IMR-90 (cell line): ENCODE results near the gene TRIM44. TPM values are rescaled to one million over a fixed set of nuclear protein-coding genes. Genes with fewer than 3 reads are reported as not detected.

Experiments
- ATAC-seq: fragments of 200-7000 bp; cut with Tn5 transposase; 2 replicates; pipeline ENCODE4 v1.9.1; 2020; ENCODE audit warnings: low read depth, mild to moderate bottlenecking, moderate library complexity
- BruUV-seq: library from RNA; stranded (reverse); fragments of 400-500 nt; replicated peaks from 2 replicates; lab custom pipeline; 2021; lab: Mats Ljungman, UMichigan
- CTCF ChIA-PET: fragments of 300-600 bp; formaldehyde crosslinking; extraction: SDS; loops from one replicate; lab custom pipeline; 2021; ENCODE audit warnings: antibody characterized with exemption; lab: Yijun Ruan, JAX
- POLR2A ChIA-PET: fragments of 300-600 bp; sonication (Branson Sonifier 250); formaldehyde crosslinking; loops from one replicate; lab custom pipeline; 2022; ENCODE audit warnings: antibody characterized with exemption; ENCODE audit not compliant: unreplicated experiment; lab: Charles Lee
- DNase-seq: peaks from one replicate; pipeline ENCODE4 v3.0.0; 2013
- H2AFZ ChIP-seq: replicated peaks from 2 replicates; pipeline ENCODE3; 2013; ENCODE audit warnings: low read length, mild to moderate bottlenecking; ENCODE audit not compliant: poor library complexity
- H2AK5ac ChIP-seq: 2 replicates; pipeline ENCODE4 v1.6.1; 2013; ENCODE audit warnings: low read depth, low read length, inconsistent platforms
- H2AK9ac ChIP-seq: replicated peaks from 2 replicates; pipeline ENCODE3; 2013; ENCODE audit warnings: mild to moderate bottlenecking, low read depth, low read length, moderate library complexity; ENCODE audit not compliant: poor library complexity
- H2BK120ac ChIP-seq: 2 replicates; pipeline ENCODE4 v1.6.1; 2013; ENCODE audit warnings: low read depth, low read length, inconsistent platforms
- H2BK15ac ChIP-seq: 3 replicates; pipeline ENCODE4 v1.6.1; 2013; ENCODE audit warnings: low read depth, low read length, inconsistent platforms
- H2BK20ac ChIP-seq: 2 replicates; pipeline ENCODE4 v1.6.1; 2013; ENCODE audit warnings: low read depth, mild to moderate bottlenecking, inconsistent platforms, low read length, moderate library complexity
- H2BK5ac ChIP-seq: 2 replicates; pipeline ENCODE4 v1.6.1; 2013; ENCODE audit warnings: mild to moderate bottlenecking, low read depth, low read length, inconsistent platforms; ENCODE audit not compliant: poor library complexity, severe bottlenecking
- H3K14ac ChIP-seq: replicated peaks from 2 replicates; pipeline ENCODE4 v1.6.1; 2013; ENCODE audit warnings: low read depth, low read length, inconsistent platforms
- H3K18ac ChIP-seq: 2 replicates; pipeline ENCODE4 v1.6.1; 2013; ENCODE audit warnings: low read depth, low read length, control low read depth
- H3K23ac ChIP-seq: 2 replicates; pipeline ENCODE4 v1.6.1; 2013; ENCODE audit warnings: low read depth, low read length, inconsistent platforms
- H3K27ac ChIP-seq: 2 replicates; pipeline ENCODE4 v1.5.1; 2013; ENCODE audit warnings: mild to moderate bottlenecking, control low read depth, low read length; ENCODE audit not compliant: insufficient read depth
- H3K27me3 ChIP-seq: 2 replicates; pipeline ENCODE4 v1.6.1; 2013; ENCODE audit warnings: low read length; ENCODE audit not compliant: control insufficient read depth, insufficient read depth
- H3K36me3 ChIP-seq: 2 replicates; pipeline ENCODE4 v1.6.1; 2013; ENCODE audit warnings: low read length, mixed read lengths; ENCODE audit not compliant: control insufficient read depth, insufficient read depth
- H3K4ac ChIP-seq: 2 replicates; pipeline ENCODE4 v1.6.1; 2013; ENCODE audit warnings: low read depth, low read length, inconsistent platforms
- H3K4me1 ChIP-seq: 2 replicates; pipeline ENCODE4 v1.6.1; 2013; ENCODE audit warnings: low read length, mixed read lengths; ENCODE audit not compliant: control insufficient read depth, insufficient read depth
- H3K4me2 ChIP-seq: 2 replicates; pipeline ENCODE4 v1.6.1; 2013; ENCODE audit warnings: low read depth, mild to moderate bottlenecking, control low read depth, low read length, moderate library complexity
- H3K4me3 ChIP-seq: 2 replicates; pipeline ENCODE4 v1.5.1; 2013; ENCODE audit warnings: low read depth, mild to moderate bottlenecking, control low read depth, low read length, moderate library complexity; ENCODE audit not compliant: insufficient read depth
- H3K56ac ChIP-seq: 2 replicates; pipeline ENCODE4 v1.6.1; 2013; ENCODE audit warnings: low read length, inconsistent platforms; ENCODE audit not compliant: insufficient read depth; ENCODE audit errors: extremely low read depth
- H3K79me1 ChIP-seq, 2 experiments: 2 replicates each; pipeline ENCODE4 v1.6.1; 2013; ENCODE audit warnings: low read length in 2 of 2, inconsistent platforms in 1 of 2, low read depth in 1 of 2
- H3K9ac ChIP-seq: 2 replicates; pipeline ENCODE4 v1.6.1; 2013; ENCODE audit warnings: low read depth, low read length, control low read depth
- H3K9me1 ChIP-seq: 2 replicates; pipeline ENCODE4 v1.6.1; 2013; ENCODE audit warnings: low read length, inconsistent platforms; ENCODE audit not compliant: insufficient read depth
- H3K9me3 ChIP-seq: 2 replicates; pipeline ENCODE4 v1.6.1; 2013; ENCODE audit warnings: low read length; ENCODE audit not compliant: control insufficient read depth, insufficient read depth
- H4K20me1 ChIP-seq: 2 replicates; pipeline ENCODE4 v1.6.1; 2013; ENCODE audit warnings: low read length, inconsistent platforms; ENCODE audit not compliant: insufficient read depth
- H4K5ac ChIP-seq: 2 replicates; pipeline ENCODE4 v1.6.1; 2013; ENCODE audit warnings: mild to moderate bottlenecking, low read depth, low read length, control low read depth
- H4K8ac ChIP-seq, 2 experiments: 2 replicates each; pipeline ENCODE4 v1.6.1; 2013; ENCODE audit warnings: low read depth in 2 of 2, low read length in 2 of 2, control low read depth in 1 of 2, inconsistent platforms in 1 of 2
- H4K91ac ChIP-seq: 2 replicates; pipeline ENCODE4 v1.6.1; 2013; ENCODE audit warnings: low read depth, low read length, inconsistent platforms; ENCODE audit not compliant: insufficient read depth
- BHLHE40 ChIP-seq: fragments of 150-350 bp; IDR thresholded peaks from 2 replicates; pipeline ENCODE4 v1.6.1; 2016; ENCODE audit warnings: mild to moderate bottlenecking, low read depth, low read length
- CEBPB ChIP-seq: IDR thresholded peaks from 2 replicates; pipeline ENCODE4 v1.6.1; 2012; ENCODE audit warnings: low read depth, low read length, improper control_type of control experiment
- ELK1 ChIP-seq: fragments of 150-350 bp; IDR thresholded peaks from 2 replicates; pipeline ENCODE4 v1.6.1; 2016; ENCODE audit warnings: low read depth, mild to moderate bottlenecking, low read length, moderate library complexity, borderline replicate concordance
- FOS ChIP-seq: fragments of 150-350 bp; IDR thresholded peaks from 2 replicates; pipeline ENCODE4 v1.6.1; 2016; ENCODE audit warnings: low read depth, low read length
- POLR2A ChIP-seq: IDR thresholded peaks from 2 replicates; pipeline ENCODE4 v1.6.1; 2012; ENCODE audit warnings: mild to moderate bottlenecking, low read depth, low read length
- RAD21 ChIP-seq: IDR thresholded peaks from 2 replicates; pipeline ENCODE4 v1.6.1; 2012; ENCODE audit warnings: low read length, improper control_type of control experiment
- RCOR1 ChIP-seq: IDR thresholded peaks from 2 replicates; pipeline ENCODE4 v1.6.1; 2012; ENCODE audit warnings: mild to moderate bottlenecking, low read length, improper control_type of control experiment; ENCODE audit not compliant: insufficient replicate concordance
- RFX5 ChIP-seq: IDR thresholded peaks from 2 replicates; pipeline ENCODE4 v1.8.0; 2012; ENCODE audit warnings: low read depth, mild to moderate bottlenecking, low read length, moderate library complexity
- SMC3 ChIP-seq: fragments of 150-350 bp; IDR thresholded peaks from 2 replicates; pipeline ENCODE4 v1.6.1; 2016; ENCODE audit warnings: low read depth, mild to moderate bottlenecking, antibody characterized with exemption, low read length, moderate library complexity
- USF2 ChIP-seq: fragments of 150-350 bp; IDR thresholded peaks from 2 replicates; pipeline ENCODE4 v1.6.1; 2017; ENCODE audit warnings: mild to moderate bottlenecking, antibody characterized with exemption, low read length, low read depth
- WGBS, 2 experiments: methylation state at CpG; one replicate each; pipeline versions ENCODE4 v1.1.5 to v1.1.7; 2013; ENCODE audit warnings: missing lambda C conversion rate in 2 of 2; ENCODE audit not compliant: insufficient read length in 1 of 2; ENCODE audit errors: extremely low coverage in 2 of 2; 5-methylcytosine and 5-hydroxymethylcytosine counted together
- dilution Hi-C: fragments of 300-500 bp; cut with HindIII; formaldehyde crosslinking; loops from one replicate; pipeline ENCODE4 v1.14.3; 2018; ENCODE audit warnings: low sequenced_read_pairs; ENCODE audit not compliant: unreplicated experiment
- in situ Hi-C: fragments of 300-500 bp; cut with MboI; formaldehyde crosslinking; loops from 3 replicates; pipeline ENCODE4 v1.14.3; 2019; ENCODE audit warnings: low sequenced_read_pairs, inconsistent platforms, mixed read lengths
- intact Hi-C: fragments of 100-400 bp; cut with micrococcal nuclease; formaldehyde crosslinking; loops from 2 replicates; pipeline ENCODE4 v1.10.0; 2022
- polyA plus RNA-seq, 3 experiments: library from polyadenylated mRNA; depleted of rRNA; stranded (reverse); fragments of >200 nt; gene quantifications; 2 replicates each; pipeline ENCODE4 v1.2.3, GENCODE V29; 2012; ENCODE audit warnings: low replicate concordance in 1 of 3
- total RNA-seq: library from RNA; depleted of rRNA; stranded (reverse); fragments of >200 nt; gene quantifications from 2 replicates; pipeline ENCODE4 v1.2.3, GENCODE V29; 2012

Gene TRIM44
- total and polyA plus RNA-seq, 2 of the 4 experiments (the other 2 are of a cell fraction): 50.7 to 104 TPM

- Histone ChIP-seq H3K4ac (no peak overlapping the region), H3K56ac (no peak overlapping the region), H3K4me2 (no peak overlapping the region), H2AFZ (no peak overlapping the region), H4K8ac (no peak overlapping the region), H2BK20ac (no peak overlapping the region), H4K91ac (no peak overlapping the region), H2BK120ac (no peak overlapping the region), H2AK5ac (no peak overlapping the region), H2AK9ac (no peak overlapping the region), H3K9me1 (no peaks in the 10 kb centered on the region), H3K9ac (no peak overlapping the region), H3K4me1 (peaks cover 2% of the 10 kb centered on the region; the same call in 1 of the 2 replicates), H2BK5ac (no peak overlapping the region), H3K9me3 (no peaks in the 10 kb centered on the region), H4K20me1 (peaks cover 19% of the 10 kb centered on the region), H3K18ac (no peak overlapping the region), H3K27me3 (no peaks in the 10 kb centered on the region), H3K14ac (no peak overlapping the region), H3K27ac (no peak overlapping the region), H4K5ac (no peak overlapping the region), H2BK15ac (no peak overlapping the region), H3K36me3 (no peaks in the 10 kb centered on the region), H3K79me1 (peaks cover 27 to 46% of the 10 kb centered on the region in 2 experiments), H3K4me3 (no peak overlapping the region), H3K23ac (no peak overlapping the region)
- intact Hi-C loops: no loop called here
- BruUV-seq: no TSS peak
- dilution Hi-C loops: no loop called here
- DNase-seq (no peak), ATAC-seq (no peak)
- POLR2A ChIA-PET: no interaction called here
- in situ Hi-C loops: no loop called here
- TF ChIP-seq FOS: no peak
- no peak for TF ChIP-seq SMC3
- TF ChIP-seq CEBPB: no peak
- no peak for TF ChIP-seq BHLHE40
- no peak for TF ChIP-seq RCOR1
- TF ChIP-seq ELK1: no peak
- TF ChIP-seq USF2: no peak
- no peak for TF ChIP-seq RFX5
- no peak for TF ChIP-seq POLR2A
- no peak for TF ChIP-seq RAD21
- CTCF ChIA-PET: interaction anchor here (0.6 kb wide), 1 partner anchor 51 kb away, joined by 3 read pairs; no protein-coding TSS in a partner anchor
- WGBS, 2 experiments: 80% methylated on average over 1 of the region's 5 CpGs; no CpG with 5 or more reads in 1 of the 2 experiments
Measured at GRCh38 chr11:35771722-35772121, 109.1 kb downstream of the TRIM44 start.
